ENCODE measurements around the gene DNAJC9.
"Not testable (repeated sequence)": the region's sequence is repeated elsewhere in the genome, so short reads cannot be mapped to it uniquely, and the experiment has no call there.

DNAJC9 gene, protein sequence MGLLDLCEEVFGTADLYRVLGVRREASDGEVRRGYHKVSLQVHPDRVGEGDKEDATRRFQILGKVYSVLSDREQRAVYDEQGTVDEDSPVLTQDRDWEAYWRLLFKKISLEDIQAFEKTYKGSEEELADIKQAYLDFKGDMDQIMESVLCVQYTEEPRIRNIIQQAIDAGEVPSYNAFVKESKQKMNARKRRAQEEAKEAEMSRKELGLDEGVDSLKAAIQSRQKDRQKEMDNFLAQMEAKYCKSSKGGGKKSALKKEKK

GRCh38 chr10:73246646-73247508 lies at the start of gene DNAJC9:
Gene DNAJC9, minus strand, starts transcription at chr10:73247255. Its CDS starts 66 bp downstream, at chr10:73247189.
- DNase-seq (ENCODE audit: low spot score): peak; percentile 91

GRCh38 chr10:73293461-73293860 lies 46.4 kb upstream of the DNAJC9 start:
- DNase-seq (ENCODE audit: low spot score): no peak

GRCh38 chr10:73289958-73290357 lies 42.9 kb upstream of the DNAJC9 start:
- no peak for DNase-seq (ENCODE audit: low spot score)

- DNase-seq (ENCODE audit: low spot score): no peak
These were observed 40.4 kb upstream of the DNAJC9 start for GRCh38 chr10:73287441-73287840.

GRCh38 chr10:73281097-73281496 lies 34.0 kb upstream of the DNAJC9 start:
- DNase-seq (ENCODE audit: low spot score): no peak

- no peak for DNase-seq (ENCODE audit: low spot score)
These were observed 17.4 kb upstream of the DNAJC9 start for GRCh38 chr10:73264423-73264822.

GRCh38 chr10:73263693-73264347 lies 16.8 kb upstream of the DNAJC9 start:
- DNase-seq (ENCODE audit: low spot score): peak; percentile 42

- no peak for DNase-seq (ENCODE audit: low spot score)
These were observed 16.0 kb upstream of the DNAJC9 start for GRCh38 chr10:73262880-73263555.

- DNase-seq (ENCODE audit: low spot score): peak; percentile 46
These were observed 15.2 kb upstream of the DNAJC9 start for GRCh38 chr10:73262105-73262730.

GRCh38 chr10:73261362-73261995 lies 14.4 kb upstream of the DNAJC9 start:
- DNase-seq (ENCODE audit: low spot score): no peak

DNA sequence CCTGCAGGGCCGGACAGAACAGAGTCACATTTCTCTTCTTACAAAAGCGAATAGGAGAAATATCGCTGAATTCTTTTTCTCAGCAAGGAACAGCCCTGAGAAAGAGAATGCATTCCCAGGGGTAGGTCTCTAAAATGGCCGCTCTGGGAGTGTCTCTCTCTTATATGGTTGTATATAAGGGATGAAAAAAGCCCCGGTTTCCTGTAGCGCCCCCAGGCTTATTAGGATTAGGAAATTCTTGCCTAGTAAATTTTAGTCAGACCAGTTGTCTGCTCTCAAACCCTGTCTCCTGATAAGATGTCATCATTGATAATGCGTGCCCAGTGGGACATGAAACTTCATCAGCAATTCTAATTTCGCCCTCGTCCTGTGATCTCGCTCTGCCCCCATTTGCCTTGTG lies 11.6 kb upstream of the DNAJC9 start:
- DNase-seq (ENCODE audit: low spot score): not testable (repeated sequence)

DNA sequence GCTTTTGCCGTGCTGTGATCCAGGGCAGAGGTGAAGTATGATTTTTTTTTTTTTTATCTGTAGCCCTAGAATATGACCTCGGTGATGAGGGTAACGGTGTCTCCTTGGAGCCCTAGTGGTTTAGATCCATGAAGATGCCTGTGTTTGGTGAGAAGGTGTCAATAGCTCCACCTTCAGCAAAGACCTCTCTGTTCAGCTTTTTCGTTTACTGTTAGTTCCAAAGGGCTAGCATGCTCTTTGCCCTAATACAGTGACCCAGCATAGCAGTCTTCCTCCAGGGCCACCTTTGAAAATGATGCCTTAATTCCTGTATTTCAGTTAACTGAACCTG lies 6.1 kb upstream of the DNAJC9 start:
- DNase-seq (ENCODE audit: low spot score): no peak

DNA sequence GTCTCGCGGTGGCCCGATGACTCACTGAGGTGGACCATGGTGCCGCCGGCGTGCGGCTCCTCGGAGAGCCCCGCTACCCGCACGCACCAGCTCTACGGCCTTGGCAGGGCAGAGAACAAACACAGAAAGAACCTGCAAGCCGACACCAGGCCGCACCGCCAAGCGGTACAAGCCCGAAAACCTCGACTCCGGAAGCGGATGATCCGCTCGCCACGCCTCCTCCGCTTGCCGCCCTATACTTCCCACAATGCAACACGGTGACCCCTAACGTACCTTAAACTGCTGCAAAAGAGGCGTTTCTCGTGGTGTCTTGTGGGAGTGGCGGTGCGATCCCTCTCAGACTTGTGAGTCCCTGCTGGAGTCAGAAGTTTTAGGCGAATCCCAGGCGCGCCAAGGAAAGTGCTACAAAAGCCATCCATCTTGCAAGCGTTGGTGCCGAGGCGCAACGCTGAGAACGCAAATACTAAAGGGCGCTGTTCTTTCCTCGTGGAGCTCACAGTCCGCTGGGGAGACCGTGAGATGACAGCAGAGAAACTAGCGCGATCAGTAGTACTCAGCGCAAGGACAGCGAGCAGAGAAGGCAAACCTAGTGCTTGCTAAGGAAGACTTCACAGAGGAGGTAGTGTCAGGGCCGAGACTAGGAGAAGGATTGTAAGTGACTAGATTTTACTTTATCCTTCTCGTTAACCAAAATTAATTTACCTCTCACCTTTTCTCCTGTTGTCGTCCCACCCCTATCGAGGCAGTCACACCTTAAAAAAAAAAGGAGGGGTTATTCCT lies 5.6 kb upstream of the DNAJC9 start, which contains the start of gene MRPS16:
Gene MRPS16, minus strand, starts transcription at position 200 of the 780 bp plus-strand sequence. Its CDS starts 162 bp downstream, at position 38.
- peak; percentile 95 for DNase-seq (ENCODE audit: low spot score)

DNA sequence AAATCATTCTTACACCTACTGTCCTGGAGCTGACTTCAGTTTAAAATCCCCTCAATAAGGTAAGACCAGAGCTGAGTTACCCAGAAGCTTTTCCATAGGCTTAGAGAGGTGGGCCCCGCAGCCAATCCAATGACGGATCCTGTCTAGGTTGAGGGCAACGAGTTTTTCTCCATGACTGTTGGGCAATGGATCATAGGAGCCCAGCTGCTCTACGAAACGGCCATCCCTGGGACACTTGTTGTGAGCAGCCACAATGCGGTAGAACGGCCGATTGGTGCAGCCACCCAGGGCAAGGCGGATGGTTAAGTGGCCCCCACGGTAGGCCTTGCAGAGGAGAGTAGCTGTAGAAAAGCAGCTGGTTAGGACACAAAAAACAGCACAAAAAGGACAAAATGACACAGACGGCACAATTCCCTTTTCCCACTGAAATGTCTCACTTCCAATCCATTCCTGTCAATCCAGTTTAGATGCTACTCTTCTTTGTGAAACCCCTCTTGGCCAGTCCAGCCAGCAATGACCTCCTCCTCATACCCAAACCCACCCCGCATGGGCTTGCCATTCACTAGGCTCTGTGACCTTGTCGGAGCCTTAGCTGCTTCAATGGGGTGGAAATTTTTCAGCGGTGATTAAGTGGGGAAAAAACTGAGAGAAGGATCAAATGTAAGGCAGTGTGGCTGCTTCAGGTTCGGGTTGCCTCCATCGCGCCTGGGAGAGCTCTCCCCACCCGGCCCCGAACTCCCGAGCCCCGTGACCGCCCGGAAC lies 4.8 kb upstream of the DNAJC9 start:
- no peak for DNase-seq (ENCODE audit: low spot score)

- no peak for DNase-seq (ENCODE audit: low spot score)
These were observed 1.2 kb upstream of the DNAJC9 start for GRCh38 chr10:73248259-73248724.

DNA sequence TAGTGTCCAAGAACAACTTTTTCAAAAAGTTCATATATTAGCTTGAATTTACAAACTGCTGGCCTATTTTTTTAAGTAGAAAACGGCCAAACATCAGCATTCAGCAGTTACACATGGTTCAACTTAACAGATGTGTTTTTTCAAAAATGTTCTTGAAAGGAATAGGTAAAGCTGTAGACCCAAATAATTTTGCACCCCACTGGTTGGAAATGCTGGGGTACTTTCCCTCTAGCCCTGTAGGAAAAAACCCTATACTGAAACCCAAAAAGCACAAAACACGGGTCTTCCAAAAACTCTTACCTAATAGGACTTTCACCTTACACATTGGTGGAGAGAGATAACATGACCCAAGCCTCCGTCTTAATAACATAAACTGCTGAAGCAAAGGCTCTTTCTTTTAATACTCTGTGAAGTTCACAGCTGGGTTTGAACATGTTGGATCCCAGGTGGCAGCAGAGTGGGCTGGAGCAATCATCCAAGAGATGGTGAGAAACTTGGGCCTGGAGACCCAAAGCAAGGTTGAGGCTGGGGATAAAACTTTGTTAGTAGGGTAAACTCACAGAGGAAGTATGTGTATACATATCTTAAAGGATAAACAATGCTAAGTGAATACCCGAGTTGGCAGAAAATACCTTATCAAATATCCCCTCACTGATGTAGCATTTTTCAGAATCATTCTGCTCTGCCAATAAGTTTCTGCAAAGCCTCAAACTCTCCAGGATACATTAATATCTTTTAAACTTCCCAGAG lies 629 bp upstream of the DNAJC9 start:
- DNase-seq (ENCODE audit: low spot score): no peak

- DNase-seq (ENCODE audit: low spot score): no peak
These were observed 771 bp downstream of the DNAJC9 start for GRCh38 chr10:73246322-73246645.

DNA sequence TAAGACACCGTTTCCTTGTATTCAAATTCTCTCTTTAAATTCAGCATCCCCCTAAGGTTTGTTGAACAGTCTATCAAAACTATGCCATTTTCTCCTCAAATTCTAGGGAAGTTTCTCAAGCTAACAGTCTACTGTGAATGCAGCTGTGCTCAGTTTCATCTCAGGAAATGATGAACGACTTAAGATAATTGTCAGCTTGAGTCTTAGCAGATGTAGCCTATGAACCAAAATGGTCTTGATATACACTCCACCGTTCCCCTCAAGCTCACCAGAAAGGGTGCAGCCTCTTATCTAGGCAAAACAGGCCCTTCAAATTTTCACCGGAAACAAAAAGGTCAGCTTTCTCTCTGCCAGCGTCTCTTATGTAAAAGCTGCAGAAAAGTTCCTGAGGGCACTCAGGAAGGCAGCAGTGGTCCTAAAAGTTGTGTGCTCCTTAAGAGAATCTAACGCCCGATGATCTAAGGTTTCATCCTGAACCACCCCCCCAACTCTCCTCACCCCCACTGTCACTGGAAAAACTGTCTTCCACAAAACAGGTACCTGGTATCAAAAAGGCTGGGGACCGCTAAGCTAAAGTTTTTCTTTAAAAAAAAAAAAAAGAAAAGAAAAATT lies 2.1 kb downstream of the DNAJC9 start:
- DNase-seq (ENCODE audit: low spot score): no peak

DNA sequence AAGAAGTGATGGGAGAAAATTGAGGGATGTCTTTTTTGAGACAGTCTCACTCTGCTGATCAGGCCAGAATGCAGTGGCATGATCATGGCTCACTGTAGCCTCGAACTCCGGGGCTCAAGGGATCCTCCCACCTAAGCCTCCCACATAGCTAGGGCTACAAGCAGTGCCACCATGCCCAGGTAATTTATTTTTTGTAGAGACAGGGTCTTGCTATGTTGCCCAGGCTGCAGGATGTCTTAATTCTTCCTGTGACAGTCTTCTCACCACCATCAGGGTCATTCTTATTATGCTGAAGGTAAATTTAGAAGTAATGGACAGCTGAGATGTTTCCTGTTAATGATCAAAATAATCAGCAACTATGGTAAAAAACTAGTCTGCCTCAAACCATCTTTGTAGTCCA lies 7.1 kb downstream of the DNAJC9 start:
- no peak for DNase-seq (ENCODE audit: low spot score)

Data from kidney capillary endothelial cell (primary cell).